Fibroblast of villous mesenchyme (primary cell): ENCODE results near the gene OR4X2. TPM values are rescaled to one million over a fixed set of nuclear protein-coding genes. Genes with fewer than 3 reads are reported as not detected.
"Not testable (repeated sequence)": the region's sequence is repeated elsewhere in the genome, so short reads cannot be mapped to it uniquely, and the experiment has no call there.

Experiments used
- DNase-seq: peaks from one replicate; pipeline ENCODE4 v3.0.0-alpha.2; 2010; ENCODE audit warnings: low read depth
- H3K4me3 ChIP-seq: 2 replicates; pipeline ENCODE4 v1.5.1; 2011; ENCODE audit warnings: low read depth, mild to moderate bottlenecking, low read length
- total RNA-seq: library from RNA; depleted of rRNA; stranded (reverse); fragments of >200 nt; gene quantifications from 2 replicates; pipeline ENCODE4 v1.2.3, GENCODE V29; 2012
- TF ChIP-seq, protein P1 (sequence below): IDR thresholded peaks from 2 replicates; pipeline ENCODE4 v1.5.1; 2012; ENCODE audit warnings: low read depth, mild to moderate bottlenecking, low read length; ENCODE audit not compliant: insufficient read depth

The OR4X2 gene
- total RNA-seq, result not detected in 2 replicates

DNA sequence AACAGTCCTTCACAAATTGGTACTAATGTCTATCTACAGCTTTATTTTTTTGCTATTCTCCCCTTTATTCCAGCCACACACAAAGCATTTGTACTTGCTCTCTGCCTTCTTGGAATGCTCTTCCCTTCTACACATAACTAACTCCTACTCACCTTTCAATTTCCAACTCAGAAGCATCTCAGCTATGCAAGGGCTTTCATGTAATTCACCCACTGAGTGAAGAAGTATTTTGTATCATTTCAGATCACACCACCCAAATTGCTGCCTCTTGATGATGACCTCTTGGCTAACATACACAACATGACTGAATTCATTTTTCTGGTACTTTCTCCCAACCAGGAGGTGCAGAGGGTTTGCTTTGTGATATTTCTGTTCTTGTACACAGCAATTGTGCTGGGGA is at the start of gene OR4X2:
TSS of gene OR4X2 (plus strand) at position 301 of the 400 bp plus-strand sequence. CDS start at position 301, 0 bp downstream.
- H3K4me3 ChIP-seq, result no peak within 1 kb of the TSS
- no peak for DNase-seq
- TF ChIP-seq, protein P1, sequence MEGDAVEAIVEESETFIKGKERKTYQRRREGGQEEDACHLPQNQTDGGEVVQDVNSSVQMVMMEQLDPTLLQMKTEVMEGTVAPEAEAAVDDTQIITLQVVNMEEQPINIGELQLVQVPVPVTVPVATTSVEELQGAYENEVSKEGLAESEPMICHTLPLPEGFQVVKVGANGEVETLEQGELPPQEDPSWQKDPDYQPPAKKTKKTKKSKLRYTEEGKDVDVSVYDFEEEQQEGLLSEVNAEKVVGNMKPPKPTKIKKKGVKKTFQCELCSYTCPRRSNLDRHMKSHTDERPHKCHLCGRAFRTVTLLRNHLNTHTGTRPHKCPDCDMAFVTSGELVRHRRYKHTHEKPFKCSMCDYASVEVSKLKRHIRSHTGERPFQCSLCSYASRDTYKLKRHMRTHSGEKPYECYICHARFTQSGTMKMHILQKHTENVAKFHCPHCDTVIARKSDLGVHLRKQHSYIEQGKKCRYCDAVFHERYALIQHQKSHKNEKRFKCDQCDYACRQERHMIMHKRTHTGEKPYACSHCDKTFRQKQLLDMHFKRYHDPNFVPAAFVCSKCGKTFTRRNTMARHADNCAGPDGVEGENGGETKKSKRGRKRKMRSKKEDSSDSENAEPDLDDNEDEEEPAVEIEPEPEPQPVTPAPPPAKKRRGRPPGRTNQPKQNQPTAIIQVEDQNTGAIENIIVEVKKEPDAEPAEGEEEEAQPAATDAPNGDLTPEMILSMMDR, result no peak

- H3K4me3 ChIP-seq, result no peak overlapping the region
- DNase-seq, result no peak
- TF ChIP-seq, protein P1, result no peak
These were observed 37.0 kb upstream of the OR4X2 start for GRCh38 chr11:48207881-48208280.

- TF ChIP-seq, protein P1, result peak; percentile 33
- no peak overlapping the region for H3K4me3 ChIP-seq
- peak; percentile 7 for DNase-seq
These were observed 34.9 kb upstream of the OR4X2 start for GRCh38 chr11:48210052-48210451.

DNA sequence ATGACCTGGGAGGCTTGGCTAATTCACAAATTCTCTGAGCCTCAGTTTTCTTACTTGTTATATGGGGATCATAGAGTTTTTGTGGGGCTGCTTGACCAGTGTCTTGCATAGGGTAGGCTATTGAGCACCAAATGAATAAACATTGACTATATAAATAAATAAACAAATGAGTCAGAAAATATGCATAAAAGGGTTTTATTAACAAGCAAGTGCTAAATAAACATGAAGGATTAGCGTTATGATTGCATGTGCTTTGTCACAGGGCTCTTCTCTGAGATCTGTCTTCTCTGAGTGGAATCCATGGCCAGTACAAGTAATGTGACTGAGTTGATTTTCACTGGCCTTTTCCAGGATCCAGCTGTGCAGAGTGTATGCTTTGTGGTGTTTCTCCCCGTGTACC is 28.4 kb upstream of the OR4X2 start, which contains the start of gene OR4B1:
TSS of gene OR4B1 (plus strand) at position 301 of the 400 bp plus-strand sequence. CDS start at position 301, 0 bp downstream.
- DNase-seq, result no peak
- H3K4me3 ChIP-seq, result no peak within 1 kb of the TSS
- TF ChIP-seq, protein P1, result no peak

DNA sequence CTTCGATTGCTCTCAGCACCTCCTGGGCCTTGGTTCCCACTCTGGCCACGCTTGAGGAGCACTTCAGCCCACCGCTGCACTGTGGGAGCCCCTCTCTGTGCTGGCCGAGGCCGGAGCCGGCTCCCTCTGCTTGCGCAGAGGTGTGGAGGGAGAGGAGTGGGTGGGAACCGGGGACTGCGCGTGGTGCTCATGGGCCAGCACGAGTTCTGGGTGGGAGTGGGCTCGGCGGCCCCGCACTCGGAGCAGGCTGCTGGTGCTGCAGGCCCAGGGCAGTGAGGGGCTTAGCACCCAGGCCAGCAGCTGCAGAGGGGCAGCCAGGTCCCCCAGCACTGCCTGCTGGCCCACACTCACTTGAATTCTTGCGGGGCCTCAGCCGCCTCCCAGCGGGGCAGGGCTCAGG is 16.1 kb upstream of the OR4X2 start:
- no peak for DNase-seq
- TF ChIP-seq, protein P1, result no peak

DNA sequence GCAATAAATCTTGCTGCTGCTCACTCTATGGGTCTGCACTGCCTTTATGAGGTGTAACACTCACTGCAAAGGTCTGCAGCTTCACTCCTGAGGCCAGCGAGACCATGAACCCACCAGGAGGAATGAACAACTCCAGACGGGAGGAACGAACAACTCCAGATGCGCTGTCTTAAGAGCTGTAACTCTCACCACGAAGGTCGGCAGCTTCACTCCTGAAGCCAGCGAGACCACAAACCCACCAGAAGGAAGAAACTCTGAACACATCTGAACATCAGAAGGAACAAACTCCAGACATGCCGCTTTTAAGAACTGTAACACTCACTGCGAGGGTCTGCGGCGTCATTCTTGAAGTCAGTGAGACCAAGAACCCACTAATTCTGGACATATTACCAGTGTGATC is 14.8 kb upstream of the OR4X2 start:
- not testable (repeated sequence) for DNase-seq, H3K4me3 ChIP-seq

More for the DNA sequence above, 16.1 kb upstream of the OR4X2 start:
- no peak overlapping the region for H3K4me3 ChIP-seq

DNA sequence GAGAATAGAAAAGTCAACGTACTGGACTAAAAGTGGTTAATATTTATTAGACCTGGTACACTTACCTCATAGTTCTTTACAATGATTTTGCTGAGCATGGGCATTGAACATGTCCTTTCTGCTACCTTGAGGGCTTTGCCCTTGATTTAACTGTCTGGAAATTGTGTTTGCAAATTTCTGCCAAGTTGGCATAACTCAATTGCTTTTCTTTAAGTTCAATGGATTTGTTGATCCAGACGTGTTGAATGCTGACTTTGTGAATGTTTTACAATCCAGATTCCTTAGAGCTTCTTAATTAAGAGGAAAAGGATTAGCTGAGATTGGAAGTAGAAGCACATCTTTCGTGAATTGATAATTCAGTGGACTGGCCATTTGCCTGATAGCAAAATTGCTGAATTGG is 7.2 kb upstream of the OR4X2 start:
- DNase-seq, result no peak
- TF ChIP-seq, protein P1, result no peak

More for the DNA sequence above, 7.2 kb upstream of the OR4X2 start:
- H3K4me3 ChIP-seq, result no peak overlapping the region
